ENCODE results near the gene CAPN7.
A peak's percentile ranks its signal among the peaks of the same experiment; 100 is the strongest.

The CAPN7 gene

DNA sequence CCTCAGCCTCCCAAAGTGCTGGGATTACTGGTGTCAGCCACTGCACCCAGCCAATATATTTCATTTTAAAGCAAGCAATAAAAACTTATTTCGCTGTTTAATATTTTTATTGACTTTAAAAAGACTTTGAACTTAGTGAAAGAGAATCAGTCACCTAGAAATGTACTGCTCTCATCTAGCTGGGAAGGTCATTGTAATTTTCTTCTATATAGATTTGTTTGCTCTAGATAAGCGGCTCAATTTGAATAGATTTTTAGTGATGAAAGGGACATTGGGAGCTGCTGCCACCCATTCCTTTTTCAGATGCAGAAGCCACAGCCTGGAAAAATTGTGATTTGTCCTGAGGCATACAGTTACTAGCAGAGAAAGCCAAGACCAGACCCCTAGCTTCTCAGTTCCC is 40.1 kb downstream of the CAPN7 start:
- no peak for DNase-seq (ENCODE audit: low read depth in 2 of 2)

GRCh38 chr3:15253023-15253697 is 47.1 kb downstream of the CAPN7 start:
- DNase-seq (ENCODE audit: low read depth in 2 of 2): no peak

GRCh38 chr3:15255215-15255614 is 49.2 kb downstream of the CAPN7 start:
- no peak for DNase-seq (ENCODE audit: low read depth in 2 of 2)

DNA sequence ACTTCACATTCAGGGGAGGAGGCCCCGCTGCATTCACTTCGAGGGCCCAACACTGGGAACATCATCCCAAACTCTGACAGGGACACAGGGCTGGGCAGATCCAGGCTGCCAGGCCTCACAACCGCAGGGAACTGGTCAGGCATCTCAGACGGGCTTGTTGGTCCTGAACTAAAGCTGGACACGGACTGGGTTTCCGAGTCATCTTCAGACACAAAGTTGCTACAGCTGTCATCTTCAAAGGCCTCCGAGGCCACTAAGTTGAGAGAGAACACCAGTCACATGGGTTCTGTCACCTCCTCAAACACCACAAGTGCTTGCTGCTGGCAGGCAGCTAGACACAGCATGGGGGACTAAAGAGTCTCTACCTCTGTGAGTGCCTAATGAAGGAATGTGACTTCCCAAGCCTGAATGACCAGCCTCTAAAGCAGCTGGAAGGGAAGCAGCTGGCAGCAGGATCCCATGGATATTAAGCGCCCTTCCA is 50.9 kb downstream of the CAPN7 start:
- no peak for DNase-seq (ENCODE audit: low read depth in 2 of 2)

- DNase-seq (ENCODE audit: low read depth in 2 of 2): no peak
Measured at GRCh38 chr3:15258720-15259119, 52.7 kb downstream of the CAPN7 start.

DNA sequence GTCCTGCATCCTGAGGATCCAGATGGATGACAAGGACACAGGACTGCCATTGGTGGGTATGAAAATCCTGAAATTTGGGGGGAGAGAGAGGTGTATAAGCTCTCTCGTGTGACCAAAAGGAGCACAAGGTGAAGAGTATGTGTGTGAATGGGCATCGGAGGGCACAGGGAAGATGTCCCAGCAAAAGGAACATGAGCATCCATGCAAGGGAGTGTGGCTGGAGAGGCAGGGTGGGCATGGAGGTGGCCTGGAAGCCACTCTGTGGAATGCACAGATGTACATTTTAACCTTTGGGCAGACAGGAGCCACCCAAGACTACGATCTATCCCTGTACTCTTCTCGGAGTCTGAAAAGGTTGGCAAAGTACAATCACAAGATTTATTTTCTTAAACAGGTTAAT is 54.5 kb downstream of the CAPN7 start:
- DNase-seq (ENCODE audit: low read depth in 2 of 2): no peak

DNA sequence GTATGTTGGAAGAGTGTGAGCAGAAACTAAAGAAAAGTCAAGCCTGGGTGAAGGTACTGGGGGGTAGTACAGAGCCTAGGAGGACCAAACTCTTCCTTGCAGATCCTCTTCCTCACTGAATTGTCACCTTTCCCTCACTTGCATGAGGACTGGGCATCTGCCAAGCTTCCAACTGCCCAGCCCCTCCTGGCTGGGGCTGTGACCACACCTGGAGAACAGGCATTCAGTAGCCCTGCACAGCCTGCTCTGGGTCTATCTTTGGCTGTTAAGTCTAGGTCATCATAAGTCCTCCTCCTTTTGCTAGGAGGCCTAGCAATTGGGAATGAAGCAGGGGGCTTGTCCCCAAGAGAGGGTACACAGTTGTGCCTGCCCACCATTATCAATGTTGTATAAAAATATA is 55.2 kb downstream of the CAPN7 start:
- DNase-seq (ENCODE audit: low read depth in 2 of 2): no peak

DNA sequence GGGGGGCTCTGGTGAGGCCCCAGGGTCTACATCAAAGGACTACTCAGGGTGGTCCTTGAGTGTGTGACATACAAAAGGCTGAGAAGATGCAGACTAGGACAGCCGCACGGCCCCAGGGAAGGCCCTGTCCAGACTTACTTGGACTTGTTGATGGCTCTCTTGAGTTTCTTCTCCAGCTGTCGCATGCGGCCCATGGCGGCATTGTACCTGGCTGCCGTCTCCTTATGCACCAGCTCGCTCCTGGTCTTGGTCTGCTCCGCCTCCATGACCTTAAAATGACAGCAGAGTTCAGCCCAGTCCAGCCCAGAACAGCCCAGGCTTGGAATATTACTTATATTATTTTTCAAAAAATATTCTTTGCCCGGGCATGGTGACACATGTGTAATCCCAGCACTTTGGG is 56.0 kb downstream of the CAPN7 start:
- no peak for DNase-seq (ENCODE audit: low read depth in 2 of 2)

GRCh38 chr3:15263120-15263519 is 57.1 kb downstream of the CAPN7 start:
- DNase-seq (ENCODE audit: low read depth in 2 of 2): no peak

GRCh38 chr3:15263926-15264325 is 57.9 kb downstream of the CAPN7 start:
- no peak for DNase-seq (ENCODE audit: low read depth in 2 of 2)

- no peak for DNase-seq (ENCODE audit: low read depth in 2 of 2)
Measured at GRCh38 chr3:15264486-15264885, 58.4 kb downstream of the CAPN7 start.

DNA sequence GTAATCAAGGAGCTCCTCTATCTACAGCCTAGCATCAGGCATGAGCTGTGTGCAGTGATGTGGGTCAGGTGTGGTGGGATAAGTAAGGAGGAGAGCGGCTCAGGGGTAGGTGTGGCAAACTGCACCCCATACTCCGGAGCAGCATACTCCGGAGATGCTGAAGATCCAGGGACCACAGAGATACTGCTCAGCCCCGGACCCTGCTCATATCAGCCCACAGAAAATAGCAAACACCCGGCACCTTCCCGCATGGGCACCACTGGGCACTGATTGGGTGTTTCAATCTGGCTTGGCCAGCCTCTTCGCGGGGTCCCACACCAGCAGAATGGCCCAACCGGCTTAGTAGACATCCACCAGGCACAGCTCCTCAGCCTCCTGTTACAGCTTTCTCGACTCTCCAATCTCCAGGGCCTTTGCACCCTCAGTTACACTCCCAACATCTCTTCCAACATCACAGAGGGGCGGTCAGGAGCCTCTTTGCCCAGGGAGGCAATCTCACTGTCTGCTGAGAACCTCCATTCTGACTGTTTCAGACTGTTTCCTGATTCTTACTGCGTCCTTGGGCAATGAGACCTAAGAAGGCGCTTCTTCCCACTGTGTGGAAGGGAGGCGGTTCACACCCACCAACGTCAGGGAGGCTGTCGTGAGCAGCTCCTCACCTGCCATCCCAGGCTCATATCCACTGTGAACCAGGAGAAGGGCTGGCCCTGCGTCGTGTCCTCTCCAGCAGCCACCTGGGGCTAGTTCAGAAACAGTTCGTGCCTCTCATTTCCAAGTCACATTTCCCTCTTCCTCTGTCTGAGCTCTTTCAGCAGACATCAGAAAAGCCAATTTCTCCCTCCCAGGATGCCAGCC is 59.8 kb downstream of the CAPN7 start:
- no peak for DNase-seq (ENCODE audit: low read depth in 2 of 2)

DNA sequence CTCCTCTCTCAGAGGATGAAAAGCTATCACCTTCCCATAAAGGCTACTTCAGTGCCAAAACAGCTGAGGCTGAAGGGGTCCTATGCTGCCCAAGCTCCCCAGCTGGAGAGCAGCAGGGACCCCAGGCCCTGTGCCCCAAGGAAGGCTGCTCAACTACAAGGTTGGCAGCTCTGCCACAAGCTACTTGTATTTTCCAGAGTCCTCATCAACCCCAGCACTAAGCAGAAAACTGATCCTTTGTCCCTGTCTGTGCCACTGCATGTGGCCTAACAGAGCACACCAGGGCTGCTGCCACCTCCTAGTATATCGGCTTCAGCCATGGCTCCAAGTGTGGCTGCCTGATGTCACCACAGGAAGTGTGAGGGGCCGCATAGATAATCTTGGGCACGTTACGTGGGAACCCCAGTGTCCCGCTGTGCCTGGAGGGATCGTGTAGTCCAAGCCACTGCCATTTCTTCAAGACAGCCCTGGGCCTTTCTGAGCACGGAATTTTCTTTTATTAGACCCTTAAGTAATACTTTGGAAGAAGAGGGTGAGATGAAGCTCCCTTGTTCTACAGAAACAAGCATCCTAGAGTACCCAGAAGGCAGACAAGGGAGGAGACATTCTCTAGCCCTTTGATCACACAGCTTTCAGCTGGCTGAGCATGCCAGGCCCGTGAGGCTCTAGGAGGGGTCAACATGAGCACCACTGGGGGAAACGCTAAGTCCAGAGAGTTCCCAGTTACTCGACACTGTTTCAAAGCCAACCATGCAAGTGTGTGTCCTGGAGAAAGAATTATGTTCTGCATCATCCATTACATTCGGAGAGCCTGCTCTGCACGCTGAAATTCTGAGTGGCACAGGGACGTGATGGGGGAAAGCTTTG is 60.7 kb downstream of the CAPN7 start:
- DNase-seq (ENCODE audit: low read depth in 2 of 2): no peak

GRCh38 chr3:15267502-15267901 is 61.5 kb downstream of the CAPN7 start:
- DNase-seq (ENCODE audit: low read depth in 2 of 2): no peak

GRCh38 chr3:15268033-15268631 is 62.1 kb downstream of the CAPN7 start:
- peak; percentile 65 to 70 for DNase-seq (ENCODE audit: low read depth in 2 of 2)

- peak; percentile 66 to 75 for DNase-seq (ENCODE audit: low read depth in 2 of 2)
Measured at GRCh38 chr3:15269091-15269989, 63.3 kb downstream of the CAPN7 start.

- no peak for DNase-seq (ENCODE audit: low read depth in 2 of 2)
Measured at GRCh38 chr3:15271030-15271429, 65.0 kb downstream of the CAPN7 start.

DNA sequence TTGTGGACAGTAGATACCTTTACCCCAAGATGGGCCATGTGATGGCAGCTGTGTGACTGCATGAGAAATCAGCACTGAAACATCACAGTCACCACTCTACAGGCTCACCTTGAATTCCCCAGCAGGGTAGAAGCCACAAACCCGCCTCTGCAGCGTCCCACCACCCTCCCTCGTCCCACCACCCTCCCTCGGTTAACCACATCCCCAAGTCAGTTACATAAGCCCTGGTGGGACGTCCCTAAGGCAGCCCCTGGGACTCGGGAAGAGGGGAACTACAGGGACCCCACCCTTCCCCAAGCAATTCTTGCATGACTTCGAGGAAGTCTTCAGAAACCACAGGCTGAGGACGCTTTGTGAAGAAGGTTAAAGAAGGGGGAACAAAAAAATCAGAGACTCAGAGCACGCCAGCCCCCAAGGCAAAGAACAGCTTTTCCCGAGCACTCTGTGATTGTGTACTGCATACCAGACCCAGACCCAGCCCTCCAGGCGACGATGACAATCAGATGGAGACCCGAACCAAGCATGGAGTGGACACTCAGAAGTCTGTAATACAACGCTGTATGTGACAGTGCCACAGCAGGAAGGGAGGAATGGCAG is 65.8 kb downstream of the CAPN7 start:
- DNase-seq (ENCODE audit: low read depth in 2 of 2): peak; percentile 62 to 67

- DNase-seq (ENCODE audit: low read depth in 2 of 2): no peak
Measured at GRCh38 chr3:15272426-15273196, 66.6 kb downstream of the CAPN7 start.

- no peak for DNase-seq (ENCODE audit: low read depth in 2 of 2)
Measured at GRCh38 chr3:15273227-15273626, 67.2 kb downstream of the CAPN7 start.
